HCT116 (cell line): Measurements from ENCODE around the gene TTLL7. TPM values are rescaled to one million over a fixed set of nuclear protein-coding genes. Genes with fewer than 3 reads are reported as not detected.

Experiments
- ATAC-seq: fragments of 200-7000 bp; cut with Tn5 transposase; 2 replicates; pipeline ENCODE4 v1.9.1; 2020; ENCODE audit warnings: mild to moderate bottlenecking, moderate library complexity
- BruUV-seq: library from RNA; stranded (reverse); fragments of 400-500 nt; replicated peaks from 2 replicates; lab custom pipeline; 2021; lab: Mats Ljungman, UMichigan
- CTCF ChIA-PET: fragments of 300-600 bp; sonication (Branson Sonifier 250); formaldehyde crosslinking; loops from one replicate; lab custom pipeline; 2021; ENCODE audit warnings: antibody characterized with exemption; lab: Charles Lee
- POLR2A ChIA-PET: fragments of 300-600, 350-600 bp; sonication (Branson Sonifier 250); formaldehyde crosslinking; loops from one replicate; lab custom pipeline; 2021; ENCODE audit warnings: antibody characterized with exemption; lab: Charles Lee
- RAD21 ChIA-PET, 2 experiments: fragments of 300-600 bp; sonication (Branson Sonifier 250); formaldehyde crosslinking; loops; one replicate each; lab custom pipeline; 2023; ENCODE audit warnings: low total read pairs in 2 of 2; ENCODE audit not compliant: uncharacterized antibody in 2 of 2, unreplicated experiment in 2 of 2, low non-redundant PET in 1 of 2; lab: Charles Lee
- DNase-seq: peaks from one replicate; pipeline ENCODE4 v3.0.0-alpha.2; 2010; ENCODE audit warnings: low read depth, low spot score
- H2AFZ ChIP-seq: fragments of 200-600 bp; shearing (Covaris generic), sonication (generic); 2 replicates; pipeline ENCODE4 v1.6.1; 2017; ENCODE audit warnings: low read depth, mixed run types, mixed read lengths, antibody characterized with exemption, low read length; ENCODE audit not compliant: poor library complexity, severe bottlenecking
- H3K27ac ChIP-seq: 2 replicates; pipeline ENCODE4 v1.5.1; 2012; ENCODE audit warnings: low read depth, low read length
- H3K27me3 ChIP-seq: fragments of 200-600 bp; sonication (generic); 2 replicates; pipeline ENCODE4 v1.6.1; 2016; ENCODE audit warnings: mixed run types, low read length, mixed read lengths; ENCODE audit not compliant: insufficient read depth
- H3K36me3 ChIP-seq, 2 experiments: fragments of 200-500 bp in 1 of 2; fragments of 200-600 bp in 1 of 2; sonication (Bioruptor generic) in 1 of 2; sonication (generic) in 1 of 2; 2 replicates each; pipeline versions ENCODE4 v1.5.1 to v1.6.1; 2014 to 2016; ENCODE audit warnings: low read length in 2 of 2, inconsistent platforms in 1 of 2, mixed read lengths in 1 of 2, mixed run types in 1 of 2; ENCODE audit not compliant: insufficient read depth in 2 of 2, control insufficient read depth in 1 of 2
- H3K4me1 ChIP-seq, 2 experiments: fragments of 200-600 bp in 1 of 2; sonication (generic) in 1 of 2; 2 replicates each; pipeline versions ENCODE4 v1.5.1 to v1.6.1; 2012 to 2017; ENCODE audit warnings: low read length in 2 of 2, inconsistent platforms in 1 of 2, mild to moderate bottlenecking in 1 of 2, mixed read lengths in 1 of 2, mixed run types in 1 of 2, moderate library complexity in 1 of 2; ENCODE audit not compliant: insufficient read depth in 2 of 2, control insufficient read depth in 1 of 2
- H3K4me2 ChIP-seq: fragments of 200-600 bp; sonication (generic); 2 replicates; pipeline ENCODE4 v1.6.1; 2017; ENCODE audit warnings: mixed run types, low read length, mixed read lengths
- H3K4me3 ChIP-seq, 2 experiments: fragments of 200-600 bp in 1 of 2; sonication (generic) in 1 of 2; replicated peaks in 1 of 2; 2 replicates each; pipeline ENCODE4 v1.5.1; 2011 to 2016; ENCODE audit warnings: low read length in 2 of 2, control low read depth in 1 of 2, low read depth in 1 of 2, mild to moderate bottlenecking in 1 of 2, mixed read lengths in 1 of 2, mixed run types in 1 of 2
- H3K79me2 ChIP-seq: fragments of 200-600 bp; sonication (generic); 2 replicates; pipeline ENCODE4 v1.6.1; 2017; ENCODE audit warnings: mild to moderate bottlenecking, mixed run types, low read length, moderate library complexity, mixed read lengths; ENCODE audit not compliant: insufficient read depth
- H3K9ac ChIP-seq: fragments of 200-600 bp; sonication (generic); 2 replicates; pipeline ENCODE4 v1.6.1; 2016; ENCODE audit warnings: low read length, mixed read lengths
- H3K9me2 ChIP-seq: fragments of 200-600 bp; sonication (generic), shearing (Covaris generic); 2 replicates; pipeline ENCODE4 v1.6.1; 2017; ENCODE audit warnings: mixed run types, mild to moderate bottlenecking, moderate library complexity; ENCODE audit not compliant: insufficient read depth
- H3K9me3 ChIP-seq, 2 experiments: fragments of 200-500 bp in 1 of 2; fragments of 200-600 bp in 1 of 2; sonication (Bioruptor generic) in 1 of 2; sonication (generic) in 1 of 2; 2 replicates each; pipeline ENCODE4 v1.6.1; 2014 to 2017; ENCODE audit warnings: low read length in 2 of 2, mixed read lengths in 2 of 2, inconsistent platforms in 1 of 2, low read depth in 1 of 2, mild to moderate bottlenecking in 1 of 2, mixed run types in 1 of 2, moderate library complexity in 1 of 2; ENCODE audit not compliant: control insufficient read depth in 1 of 2, insufficient read depth in 1 of 2
- H4K20me1 ChIP-seq: fragments of 200-600 bp; sonication (generic), shearing (Covaris generic); 2 replicates; pipeline ENCODE4 v1.6.1; 2017; ENCODE audit warnings: mixed run types, mild to moderate bottlenecking, moderate library complexity; ENCODE audit not compliant: insufficient read depth
- CEBPB ChIP-seq: IDR thresholded peaks from 2 replicates; pipeline ENCODE4 v1.6.1; 2012; ENCODE audit warnings: low read depth
- ELF1 ChIP-seq: IDR thresholded peaks from 2 replicates; pipeline ENCODE4 v1.6.1; 2012; ENCODE audit warnings: low read depth, borderline replicate concordance
- EZH2 ChIP-seq: fragments of 200-600 bp; sonication (generic); IDR thresholded peaks from 2 replicates; pipeline ENCODE4 v1.6.1; 2017; ENCODE audit warnings: antibody characterized with exemption, mixed run types
- EZH2phosphoT487 ChIP-seq: fragments of 200-600 bp; IDR thresholded peaks from 2 replicates; pipeline ENCODE4 v1.6.1; 2018; ENCODE audit warnings: antibody characterized with exemption, borderline replicate concordance
- FOSL1 ChIP-seq: IDR thresholded peaks from 2 replicates; pipeline ENCODE4 v1.6.1; 2012; ENCODE audit warnings: low read depth
- JUND ChIP-seq: IDR thresholded peaks from 2 replicates; pipeline ENCODE4 v1.6.1; 2012
- POLR2A ChIP-seq: IDR thresholded peaks from 2 replicates; pipeline ENCODE4 v1.7.0; 2011; ENCODE audit warnings: borderline replicate concordance; ENCODE audit not compliant: insufficient read depth, insufficient read length; ENCODE audit errors: extremely low read depth
- POLR2AphosphoS5 ChIP-seq: IDR thresholded peaks from 2 replicates; pipeline ENCODE4 v1.6.1; 2011; ENCODE audit warnings: mild to moderate bottlenecking, low read depth, low read length, moderate library complexity
- SIN3A ChIP-seq: IDR thresholded peaks from 2 replicates; pipeline ENCODE4 v1.6.1; 2012; ENCODE audit warnings: low read depth
- SP1 ChIP-seq: IDR thresholded peaks from 2 replicates; pipeline ENCODE4 v1.6.1; 2012; ENCODE audit warnings: low read depth
- TCF7L2 ChIP-seq: IDR thresholded peaks from 2 replicates; pipeline ENCODE4 v1.7.0; 2011; ENCODE audit warnings: borderline replicate concordance, inconsistent platforms; ENCODE audit not compliant: insufficient read depth, insufficient read length; ENCODE audit errors: extremely low read depth
- ZBTB33 ChIP-seq: IDR thresholded peaks from 2 replicates; pipeline ENCODE4 v1.6.1; 2011; ENCODE audit warnings: mild to moderate bottlenecking, low read length, moderate library complexity; ENCODE audit not compliant: insufficient replicate concordance; ENCODE audit errors: extremely low read depth
- ZFX ChIP-seq: fragments of 450-650 bp; IDR thresholded peaks from 2 replicates; pipeline ENCODE4 v1.6.1; 2017
- ZNF274 ChIP-seq: fragments of 200-500 bp; sonication (Bioruptor generic); IDR thresholded peaks from 2 replicates; pipeline ENCODE4 v1.6.1; 2014; ENCODE audit warnings: mild to moderate bottlenecking, low read depth, low read length, inconsistent platforms
- intact Hi-C: fragments of 100-400 bp; cut with micrococcal nuclease; formaldehyde crosslinking; loops from 2 replicates; pipeline ENCODE4 v1.10.0; 2022
- total RNA-seq: library from RNA; stranded (reverse); gene quantifications from one replicate; pipeline ENCODE4 v1.2.1, GENCODE V29; 2021; ENCODE audit not compliant: unreplicated experiment
- TF ChIP-seq, protein P1 (sequence below): IDR thresholded peaks from 2 replicates; pipeline ENCODE4 v1.6.1; 2012
- TF ChIP-seq, protein P2 (sequence below): IDR thresholded peaks from 2 replicates; pipeline ENCODE4 v1.6.1; 2012

Gene TTLL7
- total RNA-seq, 1 experiment from 2014 or later, result 21.2 TPM

DNA sequence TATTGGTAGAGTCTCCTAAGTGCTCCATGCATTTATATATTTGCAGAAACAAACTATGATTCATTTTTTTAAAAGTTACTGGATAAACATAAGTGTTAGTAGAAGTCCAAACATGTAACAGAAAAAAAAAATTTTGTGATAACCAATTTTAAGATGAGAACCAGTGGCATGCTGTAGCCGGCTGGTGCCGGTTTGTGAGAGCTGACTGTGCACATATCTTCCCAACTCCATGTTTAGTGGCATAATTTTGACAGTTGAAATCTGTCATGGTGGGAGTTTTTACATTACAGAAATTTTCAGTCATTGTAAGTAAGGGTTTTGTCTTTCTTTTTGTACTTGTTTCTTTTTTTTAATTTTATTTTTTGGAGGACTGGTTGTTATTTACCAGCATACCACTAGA is 141.2 kb downstream of the TTLL7 start:
- ATAC-seq (no peak), DNase-seq (no peak)
- Histone ChIP-seq H3K27ac (no peak overlapping the region), H3K4me1 (no peaks in the 10 kb centered on the region), H3K36me3 (no peaks in the 10 kb centered on the region), H3K27me3 (no peaks in the 10 kb centered on the region), H4K20me1 (no peaks in the 10 kb centered on the region), H3K4me2 (no peak overlapping the region), H3K4me3 (no peak overlapping the region), H3K9me3 (no peaks in the 10 kb centered on the region), H2AFZ (no peak overlapping the region), H3K9ac (no peak overlapping the region), H3K79me2 (no peaks in the 10 kb centered on the region), H3K9me2 (no peaks in the 10 kb centered on the region)
- POLR2A ChIA-PET, result no interaction called here
- RAD21 ChIA-PET, result no interaction called here
- no TSS peak for BruUV-seq
- no peak for TF ChIP-seq ZFX
- no peak for TF ChIP-seq CEBPB
- TF ChIP-seq EZH2phosphoT487, result no peak
- TF ChIP-seq, protein P1, sequence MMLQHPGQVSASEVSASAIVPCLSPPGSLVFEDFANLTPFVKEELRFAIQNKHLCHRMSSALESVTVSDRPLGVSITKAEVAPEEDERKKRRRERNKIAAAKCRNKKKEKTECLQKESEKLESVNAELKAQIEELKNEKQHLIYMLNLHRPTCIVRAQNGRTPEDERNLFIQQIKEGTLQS, result no peak
- no peak for TF ChIP-seq JUND
- no peak for TF ChIP-seq ZBTB33
- TF ChIP-seq FOSL1, result no peak
- no peak for TF ChIP-seq ELF1
- TF ChIP-seq SIN3A, result no peak
- no peak for TF ChIP-seq SP1
- TF ChIP-seq, protein P2, sequence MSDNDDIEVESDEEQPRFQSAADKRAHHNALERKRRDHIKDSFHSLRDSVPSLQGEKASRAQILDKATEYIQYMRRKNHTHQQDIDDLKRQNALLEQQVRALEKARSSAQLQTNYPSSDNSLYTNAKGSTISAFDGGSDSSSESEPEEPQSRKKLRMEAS, result no peak
- TF ChIP-seq EZH2, result no peak
- TF ChIP-seq TCF7L2, result no peak
- TF ChIP-seq ZNF274, result no peak
- TF ChIP-seq POLR2AphosphoS5, result no peak
- TF ChIP-seq POLR2A, result no peak
- intact Hi-C loops, result loop anchor here (10.0 kb wide), 1 partner anchor 1083 kb away; no protein-coding TSS in a partner anchor
- CTCF ChIA-PET, result no interaction called here
